Endodermal cell (in vitro differentiated cells): ENCODE data around the gene DIS3L. TPM values are rescaled to one million over a fixed set of nuclear protein-coding genes. Genes with fewer than 3 reads are reported as not detected.

Source experiments
- DNase-seq: peaks from one replicate; pipeline ENCODE4 v3.0.0-alpha.2; 2017
- H3K27ac ChIP-seq: 2 replicates; pipeline ENCODE4 v1.5.1; 2013; ENCODE audit warnings: mild to moderate bottlenecking, low read depth, low read length, moderate library complexity
- H3K27me3 ChIP-seq: 2 replicates; pipeline ENCODE4 v1.6.1; 2013; ENCODE audit warnings: mild to moderate bottlenecking, low read length, moderate library complexity; ENCODE audit not compliant: insufficient read depth, control insufficient read depth, poor library complexity, severe bottlenecking
- H3K36me3 ChIP-seq: 2 replicates; pipeline ENCODE4 v1.7.0; 2013; ENCODE audit warnings: mild to moderate bottlenecking, low read length, moderate library complexity; ENCODE audit not compliant: control insufficient read depth, insufficient read depth
- H3K4me1 ChIP-seq: one replicate; pipeline ENCODE4 v1.7.0; 2013; ENCODE audit warnings: low read length; ENCODE audit not compliant: control insufficient read depth, insufficient read depth
- H3K4me3 ChIP-seq: 2 replicates; pipeline ENCODE4 v1.5.1; 2013; ENCODE audit warnings: mild to moderate bottlenecking, low read length, moderate library complexity
- H3K9ac ChIP-seq: 2 replicates; pipeline ENCODE4 v1.6.1; 2013; ENCODE audit warnings: mild to moderate bottlenecking, low read length, moderate library complexity; ENCODE audit not compliant: poor library complexity, severe bottlenecking; ENCODE audit errors: extremely low read depth
- H3K9me3 ChIP-seq: 2 replicates; pipeline ENCODE4 v1.6.1; 2013; ENCODE audit warnings: mild to moderate bottlenecking, low read length, moderate library complexity; ENCODE audit not compliant: control insufficient read depth
- H3K27ac Mint-ChIP-seq: 2 replicates; pipeline ENCODE4 v1.8.0; 2020; ENCODE audit warnings: mixed read lengths
- H3K27me3 Mint-ChIP-seq: 2 replicates; pipeline ENCODE4 v1.8.0; 2021; ENCODE audit warnings: mild to moderate bottlenecking, mixed read lengths; ENCODE audit not compliant: insufficient read depth
- H3K36me3 Mint-ChIP-seq: 2 replicates; pipeline ENCODE4 v1.8.0; 2020; ENCODE audit warnings: low read depth, mixed read lengths
- H3K4me1 Mint-ChIP-seq: 2 replicates; pipeline ENCODE4 v1.8.0; 2020; ENCODE audit warnings: mixed read lengths
- H3K4me3 Mint-ChIP-seq: 2 replicates; pipeline ENCODE4 v1.8.0; 2020; ENCODE audit warnings: mild to moderate bottlenecking, moderate library complexity, mixed read lengths
- H3K9me3 Mint-ChIP-seq: 2 replicates; pipeline ENCODE4 v1.8.0; 2020; ENCODE audit warnings: mild to moderate bottlenecking, mixed read lengths
- WGBS, 2 experiments: methylation state at CpG; one replicate each; pipeline versions ENCODE4 v1.1.5 to v1.1.7; 2013; ENCODE audit warnings: missing lambda C conversion rate in 2 of 2, mixed read lengths in 1 of 2; ENCODE audit not compliant: insufficient coverage in 1 of 2, insufficient read length in 1 of 2; 5-methylcytosine and 5-hydroxymethylcytosine counted together
- total RNA-seq, 2 donors: library from RNA; stranded (reverse); fragmentation: NEBNext Ultra II Directional in 1 of 2; extraction: Animal tissue kit (Norgen Biotek cat#: 25700) in 1 of 2; gene quantifications; 2 replicates in 1 of 2; 3 replicates in 1 of 2; pipeline ENCODE4 v1.2.1, GENCODE V29; 2021
- TF ChIP-seq, protein P1 (sequence below): fragments of 200-600 bp; sonication (generic); conservative IDR thresholded peaks from 2 replicates; pipeline ENCODE4 v1.5.0; 2021; ENCODE audit warnings: antibody characterized with exemption, mild to moderate bottlenecking

The DIS3L gene
- total RNA-seq, 2 donors from 2014 or later: 26.3 to 38.4 TPM

- H3K27me3 Mint-ChIP-seq: no peaks in the 10 kb centered on the region
- no peak overlapping the region for H3K27ac ChIP-seq
- H3K4me1 ChIP-seq: no peaks in the 10 kb centered on the region
- H3K9me3 ChIP-seq: no peaks in the 10 kb centered on the region
- H3K27me3 ChIP-seq: no peaks in the 10 kb centered on the region
- H3K36me3 ChIP-seq: peaks cover 21% of the 10 kb centered on the region
- H3K9ac ChIP-seq: no peak overlapping the region
- DNase-seq: no peak
- WGBS, 2 experiments: 79 to 100% methylated on average over 1 to 3 of the region's 3 CpGs
- no peaks in the 10 kb centered on the region for H3K9me3 Mint-ChIP-seq
- H3K4me3 Mint-ChIP-seq: no peak overlapping the region
- H3K4me1 Mint-ChIP-seq: peaks cover 10% of the 10 kb centered on the region
- peaks cover 52% of the 10 kb centered on the region for H3K36me3 Mint-ChIP-seq
- no peak overlapping the region for H3K27ac Mint-ChIP-seq
- TF ChIP-seq, protein P1, sequence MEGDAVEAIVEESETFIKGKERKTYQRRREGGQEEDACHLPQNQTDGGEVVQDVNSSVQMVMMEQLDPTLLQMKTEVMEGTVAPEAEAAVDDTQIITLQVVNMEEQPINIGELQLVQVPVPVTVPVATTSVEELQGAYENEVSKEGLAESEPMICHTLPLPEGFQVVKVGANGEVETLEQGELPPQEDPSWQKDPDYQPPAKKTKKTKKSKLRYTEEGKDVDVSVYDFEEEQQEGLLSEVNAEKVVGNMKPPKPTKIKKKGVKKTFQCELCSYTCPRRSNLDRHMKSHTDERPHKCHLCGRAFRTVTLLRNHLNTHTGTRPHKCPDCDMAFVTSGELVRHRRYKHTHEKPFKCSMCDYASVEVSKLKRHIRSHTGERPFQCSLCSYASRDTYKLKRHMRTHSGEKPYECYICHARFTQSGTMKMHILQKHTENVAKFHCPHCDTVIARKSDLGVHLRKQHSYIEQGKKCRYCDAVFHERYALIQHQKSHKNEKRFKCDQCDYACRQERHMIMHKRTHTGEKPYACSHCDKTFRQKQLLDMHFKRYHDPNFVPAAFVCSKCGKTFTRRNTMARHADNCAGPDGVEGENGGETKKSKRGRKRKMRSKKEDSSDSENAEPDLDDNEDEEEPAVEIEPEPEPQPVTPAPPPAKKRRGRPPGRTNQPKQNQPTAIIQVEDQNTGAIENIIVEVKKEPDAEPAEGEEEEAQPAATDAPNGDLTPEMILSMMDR: no peak
- no peak overlapping the region for H3K4me3 ChIP-seq
Measured at GRCh38 chr15:66306381-66306780, 13.0 kb downstream of the DIS3L start.

DNA sequence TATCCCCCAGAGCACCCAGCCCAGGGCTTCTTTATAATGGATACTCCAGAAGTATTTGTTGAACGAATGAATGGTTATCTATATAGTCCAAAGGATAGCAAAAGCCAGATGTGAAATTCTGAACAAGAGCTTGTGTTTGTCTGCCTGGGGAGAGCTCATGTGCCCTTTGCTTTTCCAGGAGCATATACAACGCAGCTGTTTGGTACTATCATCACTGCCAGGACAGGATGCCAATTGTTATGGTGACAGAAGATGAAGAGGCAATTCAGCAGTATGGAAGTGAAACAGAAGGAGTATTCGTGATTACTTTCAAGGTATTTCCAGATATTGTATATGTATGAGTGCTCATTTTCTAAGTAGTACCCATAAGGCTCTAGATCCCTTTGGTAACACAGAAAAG, 15.2 kb downstream of the DIS3L start:
- no peaks in the 10 kb centered on the region for H3K9me3 Mint-ChIP-seq
- Histone ChIP-seq H3K27ac (no peak overlapping the region), H3K4me1 (no peaks in the 10 kb centered on the region), H3K9ac (no peak overlapping the region), H3K4me3 (no peak overlapping the region), H3K36me3 (peaks cover 32% of the 10 kb centered on the region), H3K27me3 (no peaks in the 10 kb centered on the region), H3K9me3 (no peaks in the 10 kb centered on the region)
- no peaks in the 10 kb centered on the region for H3K27me3 Mint-ChIP-seq
- 92 to 100% methylated on average over 3 of the region's 3 CpGs for WGBS, 2 experiments
- TF ChIP-seq, protein P1: no peak
- peaks cover 58% of the 10 kb centered on the region for H3K36me3 Mint-ChIP-seq
- no peak overlapping the region for H3K27ac Mint-ChIP-seq
- peaks cover 5% of the 10 kb centered on the region for H3K4me1 Mint-ChIP-seq
- no peak for DNase-seq
- H3K4me3 Mint-ChIP-seq: no peak overlapping the region

GRCh38 chr15:66309828-66310227, 16.5 kb downstream of the DIS3L start:
- no peaks in the 10 kb centered on the region for H3K27me3 Mint-ChIP-seq
- Histone ChIP-seq H3K27ac (no peak overlapping the region), H3K27me3 (no peaks in the 10 kb centered on the region), H3K9ac (no peak overlapping the region), H3K4me1 (no peaks in the 10 kb centered on the region), H3K9me3 (no peaks in the 10 kb centered on the region), H3K4me3 (no peak overlapping the region), H3K36me3 (peaks cover 42% of the 10 kb centered on the region)
- peaks cover 5% of the 10 kb centered on the region for H3K4me1 Mint-ChIP-seq
- no peaks in the 10 kb centered on the region for H3K9me3 Mint-ChIP-seq
- no peak overlapping the region for H3K27ac Mint-ChIP-seq
- TF ChIP-seq, protein P1: no peak
- H3K36me3 Mint-ChIP-seq: peaks cover 58% of the 10 kb centered on the region
- no peak overlapping the region for H3K4me3 Mint-ChIP-seq
- DNase-seq: no peak
- 89 to 96% methylated on average over 3 of the region's 3 CpGs for WGBS, 2 experiments
